PC-3 (cell line): ENCODE results near the gene SLC10A7.

Experiments
- EZH2 ChIP-seq: fragments of 300-600 bp; sonication (generic); IDR thresholded peaks from one replicate; pipeline ENCODE4 v1.6.1; 2017; ENCODE audit warnings: antibody characterized with exemption, mild to moderate bottlenecking, low read length; ENCODE audit not compliant: unreplicated experiment
- TF ChIP-seq, protein P1 (sequence below): fragments of 300-600 bp; sonication (generic); conservative IDR thresholded peaks from 2 replicates; pipeline ENCODE4 v1.5.1; 2017; ENCODE audit warnings: antibody characterized with exemption, low read depth, mild to moderate bottlenecking, low read length

DNA sequence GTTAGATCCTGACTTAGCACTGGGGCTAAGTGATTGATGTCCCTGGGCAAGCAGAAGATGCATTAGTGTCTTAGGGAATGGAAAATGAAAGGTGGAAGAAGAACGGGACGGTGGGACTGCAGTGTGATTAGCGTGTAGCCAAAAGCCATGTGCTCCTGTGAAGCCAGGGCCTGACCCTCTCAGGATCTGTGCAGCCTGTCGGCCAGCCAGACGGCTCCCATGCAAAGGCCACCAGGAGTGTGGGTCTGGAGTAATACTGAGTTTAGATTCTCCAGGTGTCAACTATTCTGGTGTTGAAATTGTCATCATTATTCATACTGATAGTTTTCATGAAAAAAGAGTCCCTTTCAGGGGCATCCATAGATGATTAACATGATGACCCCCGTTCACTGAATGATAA is 275.4 kb downstream of the SLC10A7 start:
- TF ChIP-seq, protein P1, sequence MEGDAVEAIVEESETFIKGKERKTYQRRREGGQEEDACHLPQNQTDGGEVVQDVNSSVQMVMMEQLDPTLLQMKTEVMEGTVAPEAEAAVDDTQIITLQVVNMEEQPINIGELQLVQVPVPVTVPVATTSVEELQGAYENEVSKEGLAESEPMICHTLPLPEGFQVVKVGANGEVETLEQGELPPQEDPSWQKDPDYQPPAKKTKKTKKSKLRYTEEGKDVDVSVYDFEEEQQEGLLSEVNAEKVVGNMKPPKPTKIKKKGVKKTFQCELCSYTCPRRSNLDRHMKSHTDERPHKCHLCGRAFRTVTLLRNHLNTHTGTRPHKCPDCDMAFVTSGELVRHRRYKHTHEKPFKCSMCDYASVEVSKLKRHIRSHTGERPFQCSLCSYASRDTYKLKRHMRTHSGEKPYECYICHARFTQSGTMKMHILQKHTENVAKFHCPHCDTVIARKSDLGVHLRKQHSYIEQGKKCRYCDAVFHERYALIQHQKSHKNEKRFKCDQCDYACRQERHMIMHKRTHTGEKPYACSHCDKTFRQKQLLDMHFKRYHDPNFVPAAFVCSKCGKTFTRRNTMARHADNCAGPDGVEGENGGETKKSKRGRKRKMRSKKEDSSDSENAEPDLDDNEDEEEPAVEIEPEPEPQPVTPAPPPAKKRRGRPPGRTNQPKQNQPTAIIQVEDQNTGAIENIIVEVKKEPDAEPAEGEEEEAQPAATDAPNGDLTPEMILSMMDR: no peak
- no peak for TF ChIP-seq EZH2
